SU-DHL-6 (cell line): ENCODE results near the gene HOXC10.

ENCODE experiments used
- EZH2phosphoT487 ChIP-seq: fragments of 200-600 bp; sonication (generic), shearing (Covaris generic); conservative IDR thresholded peaks from 2 replicates; pipeline ENCODE4 v1.6.1; 2018; ENCODE audit warnings: mild to moderate bottlenecking, antibody characterized with exemption, low read length, moderate library complexity, mixed read lengths
- TF ChIP-seq, protein P1 (sequence below): fragments of 200-600 bp; sonication (generic); IDR thresholded peaks from one replicate; pipeline ENCODE4 v1.5.1; 2017; ENCODE audit warnings: antibody characterized with exemption, mild to moderate bottlenecking, low read length, moderate library complexity; ENCODE audit not compliant: insufficient read depth, poor library complexity, severe bottlenecking

DNA sequence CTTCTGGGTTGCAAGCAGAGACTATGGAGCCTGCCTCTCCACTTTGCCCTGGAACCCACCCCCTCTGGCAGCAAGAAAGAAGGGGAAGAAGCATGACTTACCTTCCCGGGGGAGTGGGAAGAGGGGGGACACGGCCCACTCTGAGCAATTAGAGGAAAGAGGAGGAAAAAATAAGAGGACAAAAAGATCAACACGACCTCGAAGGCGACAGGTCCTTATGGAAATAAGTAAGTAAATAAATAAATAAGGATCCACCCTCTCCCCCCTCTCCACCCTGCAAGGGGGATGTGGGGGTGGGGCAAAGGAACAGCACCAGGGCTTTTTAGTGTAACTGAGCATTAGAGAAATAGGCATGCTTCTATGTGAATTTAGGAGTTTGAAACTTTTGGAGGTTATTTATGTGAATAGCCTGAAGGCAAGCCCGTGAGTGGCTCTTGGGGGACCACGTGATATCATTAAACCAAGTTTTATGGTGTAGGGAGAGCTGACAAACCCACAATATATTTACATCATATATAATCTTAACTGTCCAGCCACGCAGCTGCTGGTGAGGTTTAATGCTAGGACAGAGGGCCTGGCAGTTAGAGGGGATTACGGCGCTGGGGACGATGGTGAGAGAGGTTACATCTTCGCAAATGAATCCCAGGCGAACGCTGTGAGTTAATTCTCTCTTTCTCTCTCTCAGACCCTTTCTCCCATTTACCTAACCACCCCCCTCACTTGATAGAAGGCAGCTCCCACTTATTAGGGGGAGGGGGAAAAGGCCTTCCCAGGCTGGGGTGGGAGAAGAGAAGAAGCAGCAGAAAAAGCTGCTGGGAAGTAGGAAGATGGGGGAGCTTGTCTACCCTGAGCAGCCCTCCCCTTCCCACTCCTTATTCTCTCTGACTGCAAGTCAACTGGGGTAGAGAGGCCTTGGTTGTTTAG, 52.7 kb downstream of the HOXC10 start:
- TF ChIP-seq, protein P1, sequence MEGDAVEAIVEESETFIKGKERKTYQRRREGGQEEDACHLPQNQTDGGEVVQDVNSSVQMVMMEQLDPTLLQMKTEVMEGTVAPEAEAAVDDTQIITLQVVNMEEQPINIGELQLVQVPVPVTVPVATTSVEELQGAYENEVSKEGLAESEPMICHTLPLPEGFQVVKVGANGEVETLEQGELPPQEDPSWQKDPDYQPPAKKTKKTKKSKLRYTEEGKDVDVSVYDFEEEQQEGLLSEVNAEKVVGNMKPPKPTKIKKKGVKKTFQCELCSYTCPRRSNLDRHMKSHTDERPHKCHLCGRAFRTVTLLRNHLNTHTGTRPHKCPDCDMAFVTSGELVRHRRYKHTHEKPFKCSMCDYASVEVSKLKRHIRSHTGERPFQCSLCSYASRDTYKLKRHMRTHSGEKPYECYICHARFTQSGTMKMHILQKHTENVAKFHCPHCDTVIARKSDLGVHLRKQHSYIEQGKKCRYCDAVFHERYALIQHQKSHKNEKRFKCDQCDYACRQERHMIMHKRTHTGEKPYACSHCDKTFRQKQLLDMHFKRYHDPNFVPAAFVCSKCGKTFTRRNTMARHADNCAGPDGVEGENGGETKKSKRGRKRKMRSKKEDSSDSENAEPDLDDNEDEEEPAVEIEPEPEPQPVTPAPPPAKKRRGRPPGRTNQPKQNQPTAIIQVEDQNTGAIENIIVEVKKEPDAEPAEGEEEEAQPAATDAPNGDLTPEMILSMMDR: no peak
- TF ChIP-seq EZH2phosphoT487: no peak
